Lung (tissue), 12 donors: ENCODE measurements around the gene OSBPL3. TPM values are rescaled to one million over a fixed set of nuclear protein-coding genes. Genes with fewer than 3 reads are reported as not detected.

ENCODE experiments used
- ATAC-seq: fragments of 200-7000 bp; cut with Tn5 transposase; one replicate; pipeline ENCODE4 v1.9.1; 2020; ENCODE audit warnings: moderate number of reproducible peaks; ENCODE audit not compliant: insufficient read depth, low FRiP score
- DNase-seq, 3 donors: peaks; one replicate each; pipeline ENCODE4 v3.0.0-alpha.2; 2013 to 2017
- H3K27ac ChIP-seq, 2 donors: one replicate each; pipeline ENCODE4 v1.5.1; 2013; ENCODE audit warnings: mild to moderate bottlenecking in 2 of 2, moderate library complexity in 2 of 2, control low read depth in 1 of 2, inconsistent platforms in 1 of 2, low read depth in 1 of 2, low read length in 1 of 2
- H3K27me3 ChIP-seq, 3 donors: one replicate each; pipeline ENCODE4 v1.5.1; 2013; ENCODE audit warnings: low read length in 2 of 3; ENCODE audit not compliant: control insufficient read depth in 3 of 3, insufficient read depth in 3 of 3
- H3K36me3 ChIP-seq, 4 donors: one replicate each; pipeline ENCODE4 v1.5.1; 2013; ENCODE audit warnings: low read length in 4 of 4, mild to moderate bottlenecking in 1 of 4, moderate library complexity in 1 of 4; ENCODE audit not compliant: control insufficient read depth in 4 of 4, insufficient read depth in 4 of 4
- H3K4me1 ChIP-seq, 5 donors: one replicate each; pipeline ENCODE4 v1.5.1; 2013; ENCODE audit warnings: low read length in 5 of 5, mild to moderate bottlenecking in 2 of 5, moderate library complexity in 1 of 5; ENCODE audit not compliant: control insufficient read depth in 5 of 5, insufficient read depth in 5 of 5
- H3K4me3 ChIP-seq: one replicate; pipeline ENCODE4 v1.5.1; 2013; ENCODE audit warnings: mild to moderate bottlenecking, control low read depth, moderate library complexity
- H3K9ac ChIP-seq, 2 donors: one replicate each; pipeline ENCODE4 v1.5.1; 2013; ENCODE audit warnings: low read length in 2 of 2, control low read depth in 1 of 2; ENCODE audit not compliant: insufficient read depth in 1 of 2
- H3K9me3 ChIP-seq, 4 donors: one replicate each; pipeline ENCODE4 v1.5.1; 2013; ENCODE audit warnings: low read length in 3 of 4, mild to moderate bottlenecking in 1 of 4, moderate library complexity in 1 of 4; ENCODE audit not compliant: control insufficient read depth in 4 of 4, insufficient read depth in 3 of 4
- CTCF ChIP-seq: IDR thresholded peaks from 2 replicates; pipeline ENCODE4 v1.5.1; 2012; ENCODE audit warnings: mild to moderate bottlenecking; ENCODE audit errors: control extremely low read depth, extremely low read depth
- WGBS, 2 donors: extraction: QIAGEN DNeasy Blood & Tissue Kit; methylation state at CpG; one replicate each; pipeline ENCODE4 v1.1.7; 2013; 5-methylcytosine and 5-hydroxymethylcytosine counted together
- polyA plus RNA-seq, 2 donors: library from polyadenylated mRNA; stranded (reverse); fragments of 200-250 nt; gene quantifications; one replicate each; pipeline ENCODE4 v1.2.1, GENCODE V29; 2013
- total RNA-seq, 2 donors: library from RNA; depleted of rRNA in 1 of 2; stranded (reverse); fragments of >200 nt in 1 of 2; gene quantifications; one replicate each; pipeline ENCODE4 v1.2.1, GENCODE V29; 2014 to 2021
- donor health status: control.
- donor health status: control.
- donor health status: Bipolar disorder and iron deficiency.
- donor health status: healthy.
- donor health status: DM: yes; HTN: yes; CAD: no.

OSBPL3 gene
- total and polyA plus RNA-seq, 4 donors: 8.6 to 32.0 (median 20.4) TPM

- ATAC-seq: no peak
These were observed 145.7 kb downstream of the OSBPL3 start for GRCh38 chr7:24834128-24834798.

GRCh38 chr7:24833549-24833948 lies 146.4 kb downstream of the OSBPL3 start:
- TF ChIP-seq CTCF: no peak
- WGBS, 2 donors: 64 to 69% methylated on average over 5 of the region's 5 CpGs
- Histone ChIP-seq H3K27ac (no peak overlapping the region), H3K4me1 (peaks cover 0 to 18% (median 9%) of the 10 kb centered on the region in 5 donors), H3K36me3 (peaks cover 0 to 1% (median 0%) of the 10 kb centered on the region in 4 donors), H3K27me3 (no peaks in the 10 kb centered on the region), H3K9me3 (no peaks in the 10 kb centered on the region), H3K4me3 (no peak overlapping the region), H3K9ac (no peak overlapping the region)
- ATAC-seq: peak; percentile 28
- no peak for DNase-seq

More at GRCh38 chr7:24834128-24834798, 145.7 kb downstream of the OSBPL3 start:
- Histone ChIP-seq H3K27ac (peak overlapping the region in 1 of 2 donors; percentile 21), H3K9ac (no peak overlapping the region), H3K4me1 (peaks cover 0 to 11% (median 5%) of the 10 kb centered on the region in 5 donors), H3K36me3 (peaks cover 0 to 1% (median 0%) of the 10 kb centered on the region in 4 donors), H3K27me3 (no peaks in the 10 kb centered on the region), H3K9me3 (no peaks in the 10 kb centered on the region), H3K4me3 (no peak overlapping the region)
- WGBS, 2 donors: 69 to 77% methylated on average over 25 of the region's 25 CpGs
- no peak for DNase-seq
- TF ChIP-seq CTCF: no peak

- Histone ChIP-seq H3K36me3 (peaks cover 0 to 1% (median 0%) of the 10 kb centered on the region in 4 donors), H3K27me3 (no peaks in the 10 kb centered on the region), H3K4me3 (no peak overlapping the region), H3K9me3 (no peaks in the 10 kb centered on the region), H3K4me1 (peaks cover 1 to 26% (median 12%) of the 10 kb centered on the region in 5 donors), H3K9ac (no peak overlapping the region), H3K27ac (no peak overlapping the region)
- TF ChIP-seq CTCF: no peak
- ATAC-seq: no peak
- WGBS, 2 donors: 33 to 57% methylated on average over 4 of the region's 4 CpGs
- no peak for DNase-seq
These were observed 148.7 kb downstream of the OSBPL3 start for GRCh38 chr7:24831240-24831639.
